IMR-90 (cell line): Measurements from ENCODE around the gene TNNT1. TPM values are rescaled to one million over a fixed set of nuclear protein-coding genes. Genes with fewer than 3 reads are reported as not detected.

ENCODE experiments used
- ATAC-seq: fragments of 200-7000 bp; cut with Tn5 transposase; 2 replicates; pipeline ENCODE4 v1.9.1; 2020; ENCODE audit warnings: low read depth, mild to moderate bottlenecking, moderate library complexity
- BruUV-seq: library from RNA; stranded (reverse); fragments of 400-500 nt; replicated peaks from 2 replicates; lab custom pipeline; 2021; lab: Mats Ljungman, UMichigan
- CTCF ChIA-PET: fragments of 300-600 bp; formaldehyde crosslinking; extraction: SDS; loops from one replicate; lab custom pipeline; 2021; ENCODE audit warnings: antibody characterized with exemption; lab: Yijun Ruan, JAX
- POLR2A ChIA-PET: fragments of 300-600 bp; sonication (Branson Sonifier 250); formaldehyde crosslinking; loops from one replicate; lab custom pipeline; 2022; ENCODE audit warnings: antibody characterized with exemption; ENCODE audit not compliant: unreplicated experiment; lab: Charles Lee
- DNase-seq: peaks from one replicate; pipeline ENCODE4 v3.0.0; 2013
- H2AFZ ChIP-seq: replicated peaks from 2 replicates; pipeline ENCODE3; 2013; ENCODE audit warnings: low read length, mild to moderate bottlenecking; ENCODE audit not compliant: poor library complexity
- H2AK5ac ChIP-seq: 2 replicates; pipeline ENCODE4 v1.6.1; 2013; ENCODE audit warnings: low read depth, low read length, inconsistent platforms
- H2AK9ac ChIP-seq: replicated peaks from 2 replicates; pipeline ENCODE3; 2013; ENCODE audit warnings: mild to moderate bottlenecking, low read depth, low read length, moderate library complexity; ENCODE audit not compliant: poor library complexity
- H2BK120ac ChIP-seq: 2 replicates; pipeline ENCODE4 v1.6.1; 2013; ENCODE audit warnings: low read depth, low read length, inconsistent platforms
- H2BK15ac ChIP-seq: 3 replicates; pipeline ENCODE4 v1.6.1; 2013; ENCODE audit warnings: low read depth, low read length, inconsistent platforms
- H2BK20ac ChIP-seq: 2 replicates; pipeline ENCODE4 v1.6.1; 2013; ENCODE audit warnings: low read depth, mild to moderate bottlenecking, inconsistent platforms, low read length, moderate library complexity
- H2BK5ac ChIP-seq: 2 replicates; pipeline ENCODE4 v1.6.1; 2013; ENCODE audit warnings: mild to moderate bottlenecking, low read depth, low read length, inconsistent platforms; ENCODE audit not compliant: poor library complexity, severe bottlenecking
- H3K14ac ChIP-seq: replicated peaks from 2 replicates; pipeline ENCODE4 v1.6.1; 2013; ENCODE audit warnings: low read depth, low read length, inconsistent platforms
- H3K18ac ChIP-seq: 2 replicates; pipeline ENCODE4 v1.6.1; 2013; ENCODE audit warnings: low read depth, low read length, control low read depth
- H3K23ac ChIP-seq: 2 replicates; pipeline ENCODE4 v1.6.1; 2013; ENCODE audit warnings: low read depth, low read length, inconsistent platforms
- H3K27ac ChIP-seq: 2 replicates; pipeline ENCODE4 v1.5.1; 2013; ENCODE audit warnings: mild to moderate bottlenecking, control low read depth, low read length; ENCODE audit not compliant: insufficient read depth
- H3K27me3 ChIP-seq: 2 replicates; pipeline ENCODE4 v1.6.1; 2013; ENCODE audit warnings: low read length; ENCODE audit not compliant: control insufficient read depth, insufficient read depth
- H3K36me3 ChIP-seq: 2 replicates; pipeline ENCODE4 v1.6.1; 2013; ENCODE audit warnings: low read length, mixed read lengths; ENCODE audit not compliant: control insufficient read depth, insufficient read depth
- H3K4ac ChIP-seq: 2 replicates; pipeline ENCODE4 v1.6.1; 2013; ENCODE audit warnings: low read depth, low read length, inconsistent platforms
- H3K4me1 ChIP-seq: 2 replicates; pipeline ENCODE4 v1.6.1; 2013; ENCODE audit warnings: low read length, mixed read lengths; ENCODE audit not compliant: control insufficient read depth, insufficient read depth
- H3K4me2 ChIP-seq: 2 replicates; pipeline ENCODE4 v1.6.1; 2013; ENCODE audit warnings: low read depth, mild to moderate bottlenecking, control low read depth, low read length, moderate library complexity
- H3K4me3 ChIP-seq: 2 replicates; pipeline ENCODE4 v1.5.1; 2013; ENCODE audit warnings: low read depth, mild to moderate bottlenecking, control low read depth, low read length, moderate library complexity; ENCODE audit not compliant: insufficient read depth
- H3K56ac ChIP-seq: 2 replicates; pipeline ENCODE4 v1.6.1; 2013; ENCODE audit warnings: low read length, inconsistent platforms; ENCODE audit not compliant: insufficient read depth; ENCODE audit errors: extremely low read depth
- H3K79me1 ChIP-seq, 2 experiments: 2 replicates each; pipeline ENCODE4 v1.6.1; 2013; ENCODE audit warnings: low read length in 2 of 2, inconsistent platforms in 1 of 2, low read depth in 1 of 2
- H3K9ac ChIP-seq: 2 replicates; pipeline ENCODE4 v1.6.1; 2013; ENCODE audit warnings: low read depth, low read length, control low read depth
- H3K9me1 ChIP-seq: 2 replicates; pipeline ENCODE4 v1.6.1; 2013; ENCODE audit warnings: low read length, inconsistent platforms; ENCODE audit not compliant: insufficient read depth
- H3K9me3 ChIP-seq: 2 replicates; pipeline ENCODE4 v1.6.1; 2013; ENCODE audit warnings: low read length; ENCODE audit not compliant: control insufficient read depth, insufficient read depth
- H4K20me1 ChIP-seq: 2 replicates; pipeline ENCODE4 v1.6.1; 2013; ENCODE audit warnings: low read length, inconsistent platforms; ENCODE audit not compliant: insufficient read depth
- H4K5ac ChIP-seq: 2 replicates; pipeline ENCODE4 v1.6.1; 2013; ENCODE audit warnings: mild to moderate bottlenecking, low read depth, low read length, control low read depth
- H4K8ac ChIP-seq, 2 experiments: 2 replicates each; pipeline ENCODE4 v1.6.1; 2013; ENCODE audit warnings: low read depth in 2 of 2, low read length in 2 of 2, control low read depth in 1 of 2, inconsistent platforms in 1 of 2
- H4K91ac ChIP-seq: 2 replicates; pipeline ENCODE4 v1.6.1; 2013; ENCODE audit warnings: low read depth, low read length, inconsistent platforms; ENCODE audit not compliant: insufficient read depth
- BHLHE40 ChIP-seq: fragments of 150-350 bp; IDR thresholded peaks from 2 replicates; pipeline ENCODE4 v1.6.1; 2016; ENCODE audit warnings: mild to moderate bottlenecking, low read depth, low read length
- CHD1 ChIP-seq: IDR thresholded peaks from 2 replicates; pipeline ENCODE4 v1.6.1; 2012; ENCODE audit warnings: low read depth, low read length, improper control_type of control experiment
- MAFK ChIP-seq: IDR thresholded peaks from 2 replicates; pipeline ENCODE4 v1.6.1; 2012; ENCODE audit warnings: low read depth, low read length, improper control_type of control experiment
- MAZ ChIP-seq: IDR thresholded peaks from 2 replicates; pipeline ENCODE4 v1.6.1; 2012; ENCODE audit warnings: low read depth, mild to moderate bottlenecking, low read length, improper control_type of control experiment, moderate library complexity, borderline replicate concordance
- MXI1 ChIP-seq: IDR thresholded peaks from 2 replicates; pipeline ENCODE4 v1.6.1; 2012; ENCODE audit warnings: low read depth, mild to moderate bottlenecking, low read length, moderate library complexity, borderline replicate concordance
- NFE2L2 ChIP-seq: fragments of 150-350 bp; IDR thresholded peaks from 2 replicates; pipeline ENCODE4 v1.6.1; 2016; ENCODE audit warnings: low read depth, mild to moderate bottlenecking, low read length
- POLR2A ChIP-seq: IDR thresholded peaks from 2 replicates; pipeline ENCODE4 v1.6.1; 2012; ENCODE audit warnings: mild to moderate bottlenecking, low read depth, low read length
- RAD21 ChIP-seq: IDR thresholded peaks from 2 replicates; pipeline ENCODE4 v1.6.1; 2012; ENCODE audit warnings: low read length, improper control_type of control experiment
- RCOR1 ChIP-seq: IDR thresholded peaks from 2 replicates; pipeline ENCODE4 v1.6.1; 2012; ENCODE audit warnings: mild to moderate bottlenecking, low read length, improper control_type of control experiment; ENCODE audit not compliant: insufficient replicate concordance
- RFX5 ChIP-seq: IDR thresholded peaks from 2 replicates; pipeline ENCODE4 v1.8.0; 2012; ENCODE audit warnings: low read depth, mild to moderate bottlenecking, low read length, moderate library complexity
- SMC3 ChIP-seq: fragments of 150-350 bp; IDR thresholded peaks from 2 replicates; pipeline ENCODE4 v1.6.1; 2016; ENCODE audit warnings: low read depth, mild to moderate bottlenecking, antibody characterized with exemption, low read length, moderate library complexity
- WGBS, 2 experiments: methylation state at CpG; one replicate each; pipeline versions ENCODE4 v1.1.5 to v1.1.7; 2013; ENCODE audit warnings: missing lambda C conversion rate in 2 of 2; ENCODE audit not compliant: insufficient read length in 1 of 2; ENCODE audit errors: extremely low coverage in 2 of 2; 5-methylcytosine and 5-hydroxymethylcytosine counted together
- dilution Hi-C: fragments of 300-500 bp; cut with HindIII; formaldehyde crosslinking; loops from one replicate; pipeline ENCODE4 v1.14.3; 2018; ENCODE audit warnings: low sequenced_read_pairs; ENCODE audit not compliant: unreplicated experiment
- in situ Hi-C: fragments of 300-500 bp; cut with MboI; formaldehyde crosslinking; loops from 3 replicates; pipeline ENCODE4 v1.14.3; 2019; ENCODE audit warnings: low sequenced_read_pairs, inconsistent platforms, mixed read lengths
- intact Hi-C: fragments of 100-400 bp; cut with micrococcal nuclease; formaldehyde crosslinking; loops from 2 replicates; pipeline ENCODE4 v1.10.0; 2022
- polyA plus RNA-seq, 3 experiments: library from polyadenylated mRNA; depleted of rRNA; stranded (reverse); fragments of >200 nt; gene quantifications; 2 replicates each; pipeline ENCODE4 v1.2.3, GENCODE V29; 2012; ENCODE audit warnings: low replicate concordance in 1 of 3
- total RNA-seq: library from RNA; depleted of rRNA; stranded (reverse); fragments of >200 nt; gene quantifications from 2 replicates; pipeline ENCODE4 v1.2.3, GENCODE V29; 2012

Gene TNNT1
- total and polyA plus RNA-seq, 2 of the 4 experiments (the other 2 are of a cell fraction), result 1.3 to 2.6 TPM

GRCh38 chr19:55101261-55101660 lies 47.7 kb downstream of the TNNT1 start:
- intact Hi-C loops, result no loop called here
- Histone ChIP-seq H3K9me3 (peaks cover 4% of the 10 kb centered on the region), H2AK5ac (no peak overlapping the region), H4K20me1 (peaks cover 15% of the 10 kb centered on the region), H3K23ac (no peak overlapping the region), H3K56ac (no peak overlapping the region), H2AFZ (no peak overlapping the region), H4K5ac (no peak overlapping the region), H3K27me3 (no peaks in the 10 kb centered on the region), H3K9ac (no peak overlapping the region), H3K4me2 (no peak overlapping the region), H2BK5ac (no peak overlapping the region), H3K4me3 (no peak overlapping the region), H2BK15ac (no peak overlapping the region), H4K8ac (no peak overlapping the region), H3K36me3 (peaks cover 37% of the 10 kb centered on the region), H3K4me1 (no peaks in the 10 kb centered on the region), H3K4ac (no peak overlapping the region), H3K27ac (no peak overlapping the region), H2AK9ac (no peak overlapping the region), H3K18ac (no peak overlapping the region), H2BK20ac (no peak overlapping the region), H3K9me1 (no peaks in the 10 kb centered on the region), H4K91ac (no peak overlapping the region), H3K79me1 (peaks cover 26 to 38% of the 10 kb centered on the region in 2 experiments), H2BK120ac (no peak overlapping the region), H3K14ac (no peak overlapping the region)
- TF ChIP-seq CHD1 (no peak), BHLHE40 (no peak), RAD21 (no peak), SMC3 (no peak), MAFK (no peak), RCOR1 (no peak), RFX5 (no peak), POLR2A (no peak), MAZ (no peak), NFE2L2 (no peak), MXI1 (no peak)
- in situ Hi-C loops, result loop anchor here (25.0 kb wide), 1 partner anchor 536 kb away; the partner anchor contains the start of genes CCDC106, ZNF580 and ZNF581
- WGBS, 2 experiments, result 80% methylated on average over 1 of the region's 10 CpGs; no CpG with 5 or more reads in 1 of the 2 experiments
- no TSS peak for BruUV-seq
- DNase-seq (no peak), ATAC-seq (no peak)
- POLR2A ChIA-PET, result no interaction called here
- dilution Hi-C loops, result no loop called here
- CTCF ChIA-PET, result no interaction called here
